SIG-M5 (cell line): Measurements from ENCODE around the gene DPEP2.
"Not testable (repeated sequence)": the region's sequence is repeated elsewhere in the genome, so short reads cannot be mapped to it uniquely, and the experiment has no call there.

Experiments used
- DNase-seq: peaks from one replicate; lab custom pipeline; 2025; lab: John Stamatoyannopoulos, UW

The DPEP2 gene

GRCh38 chr16:67976205-67976604 lies 23.1 kb downstream of the DPEP2 start:
- no peak for DNase-seq

- DNase-seq = no peak
These were observed 23.8 kb downstream of the DPEP2 start for GRCh38 chr16:67975321-67976105.

- DNase-seq = not testable (repeated sequence)
These were observed 27.0 kb downstream of the DPEP2 start for GRCh38 chr16:67972285-67972684.

GRCh38 chr16:67971111-67971510 lies 28.2 kb downstream of the DPEP2 start:
- no peak for DNase-seq

- DNase-seq = no peak
These were observed 29.8 kb downstream of the DPEP2 start for GRCh38 chr16:67969254-67970039.

GRCh38 chr16:67968400-67969253 lies 30.7 kb downstream of the DPEP2 start, which contains the start of gene SLC12A4:
Gene SLC12A4, minus strand, starts transcription at chr16:67968637. Its CDS starts 84 bp downstream, at chr16:67968553.
- no peak for DNase-seq

GRCh38 chr16:67967958-67968399 lies 31.3 kb downstream of the DPEP2 start:
- no peak for DNase-seq

- DNase-seq = no peak
These were observed 31.9 kb downstream of the DPEP2 start for GRCh38 chr16:67967183-67967957.

- DNase-seq = no peak
These were observed 32.6 kb downstream of the DPEP2 start for GRCh38 chr16:67966549-67967182.

GRCh38 chr16:67965668-67966548 lies 33.4 kb downstream of the DPEP2 start:
- DNase-seq = no peak

GRCh38 chr16:67964477-67965131 lies 34.7 kb downstream of the DPEP2 start:
- DNase-seq = no peak

GRCh38 chr16:67963662-67964321 lies 35.5 kb downstream of the DPEP2 start:
- DNase-seq = no peak

GRCh38 chr16:67963292-67963661 lies 36.0 kb downstream of the DPEP2 start:
- DNase-seq = no peak

- DNase-seq = no peak
These were observed 37.1 kb downstream of the DPEP2 start for GRCh38 chr16:67962135-67962534.

- DNase-seq = no peak
These were observed 37.7 kb downstream of the DPEP2 start for GRCh38 chr16:67961551-67961957.

GRCh38 chr16:67959536-67960329 lies 39.6 kb downstream of the DPEP2 start:
- no peak for DNase-seq

GRCh38 chr16:67957622-67958021 lies 41.7 kb downstream of the DPEP2 start:
- no peak for DNase-seq
